Hippocampal formation (tissue), 2 donors: ENCODE data around the gene HLCS.

Source experiments
- DNase-seq, 2 donors: peaks; one replicate each; lab custom pipeline; 2025; lab: John Stamatoyannopoulos, UW

The HLCS gene

GRCh38 chr21:36881228-36881627 is 85.2 kb downstream of the HLCS start:
- DNase-seq: no peak

DNA sequence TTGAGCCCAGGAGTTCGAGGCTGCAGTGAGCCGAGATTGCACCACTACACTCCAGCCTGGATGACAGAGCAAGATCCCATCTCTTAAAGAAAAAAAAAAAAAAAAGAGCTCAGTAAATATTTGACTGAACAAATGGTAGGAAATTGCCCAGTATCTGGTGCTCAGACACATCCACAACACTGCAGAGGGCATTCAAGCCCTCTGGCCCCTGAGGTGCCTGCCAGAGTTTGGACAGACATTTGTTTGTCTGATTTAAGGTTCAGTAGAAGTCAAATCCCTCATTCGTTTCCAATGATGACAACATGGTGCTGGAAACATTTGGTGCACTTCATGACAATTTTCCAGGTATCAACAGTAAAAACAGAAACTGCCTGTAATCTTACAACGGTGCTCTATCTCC is 86.6 kb downstream of the HLCS start:
- DNase-seq: no peak

DNA sequence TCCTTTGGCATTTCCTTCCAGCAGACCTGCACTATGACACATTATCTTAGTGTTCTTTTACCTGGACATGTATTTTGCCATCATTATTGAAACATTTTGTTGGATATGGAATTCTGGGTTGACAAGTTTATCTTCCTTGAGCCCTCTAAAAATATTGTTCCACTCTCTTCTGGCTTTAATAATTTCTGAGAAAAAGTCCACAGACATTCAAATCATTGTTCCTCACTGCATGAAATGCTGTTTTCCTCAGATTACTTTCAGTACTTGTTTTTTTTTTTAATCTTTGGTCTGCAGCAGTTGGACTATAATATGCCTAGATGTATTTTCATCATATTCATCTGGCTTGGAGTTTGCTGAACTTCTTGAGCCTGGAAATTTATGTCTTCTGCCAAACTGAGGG is 88.7 kb downstream of the HLCS start:
- DNase-seq: no peak

DNA sequence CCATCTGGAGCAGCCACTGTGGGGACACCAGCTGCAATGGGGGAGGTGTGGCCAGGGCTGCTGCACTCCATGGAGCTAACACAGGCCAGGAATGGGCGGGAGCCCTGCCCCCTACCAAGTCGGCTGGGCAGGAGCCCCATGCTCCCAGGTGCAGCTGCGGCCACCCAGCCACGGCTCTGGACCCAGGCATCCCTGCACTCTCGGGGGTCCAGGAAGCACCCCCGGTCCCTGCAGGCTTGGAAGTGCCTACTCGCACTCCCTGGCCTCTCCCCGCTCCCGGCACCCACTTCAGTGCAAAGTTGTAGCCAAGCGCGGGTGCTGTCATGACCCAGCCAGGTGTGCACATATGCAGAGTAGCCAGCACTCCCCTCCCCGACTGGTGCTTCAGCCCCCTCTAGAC is 91.8 kb downstream of the HLCS start:
- DNase-seq: no peak

- no peak for DNase-seq
These were observed 93.0 kb downstream of the HLCS start for GRCh38 chr21:36873513-36873912.

GRCh38 chr21:36867291-36867905 is 99.1 kb downstream of the HLCS start:
- no peak for DNase-seq

GRCh38 chr21:36866419-36866818 is 100.0 kb downstream of the HLCS start:
- no peak for DNase-seq

DNA sequence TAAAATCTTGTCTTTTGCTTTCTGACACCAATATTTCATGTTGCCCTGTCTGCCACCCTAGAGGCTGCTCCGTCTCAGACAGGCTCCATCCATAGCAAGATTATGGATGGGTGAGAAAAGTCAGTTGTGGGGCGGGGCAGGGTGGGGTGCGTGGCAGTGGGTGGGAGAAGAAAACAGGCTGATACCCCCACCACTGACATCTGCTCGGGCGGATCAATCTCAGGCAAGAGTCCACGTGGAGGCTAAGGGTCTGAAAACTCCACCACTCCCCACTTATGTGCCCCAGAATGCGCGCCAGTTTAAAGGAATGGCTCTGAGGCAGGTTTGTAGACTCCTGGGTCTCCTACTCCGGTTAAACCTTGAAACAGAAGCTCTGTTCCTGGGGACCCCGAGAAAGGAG is 101.5 kb downstream of the HLCS start:
- DNase-seq: no peak

- no peak for DNase-seq
These were observed 103.2 kb downstream of the HLCS start for GRCh38 chr21:36863260-36863659.

DNA sequence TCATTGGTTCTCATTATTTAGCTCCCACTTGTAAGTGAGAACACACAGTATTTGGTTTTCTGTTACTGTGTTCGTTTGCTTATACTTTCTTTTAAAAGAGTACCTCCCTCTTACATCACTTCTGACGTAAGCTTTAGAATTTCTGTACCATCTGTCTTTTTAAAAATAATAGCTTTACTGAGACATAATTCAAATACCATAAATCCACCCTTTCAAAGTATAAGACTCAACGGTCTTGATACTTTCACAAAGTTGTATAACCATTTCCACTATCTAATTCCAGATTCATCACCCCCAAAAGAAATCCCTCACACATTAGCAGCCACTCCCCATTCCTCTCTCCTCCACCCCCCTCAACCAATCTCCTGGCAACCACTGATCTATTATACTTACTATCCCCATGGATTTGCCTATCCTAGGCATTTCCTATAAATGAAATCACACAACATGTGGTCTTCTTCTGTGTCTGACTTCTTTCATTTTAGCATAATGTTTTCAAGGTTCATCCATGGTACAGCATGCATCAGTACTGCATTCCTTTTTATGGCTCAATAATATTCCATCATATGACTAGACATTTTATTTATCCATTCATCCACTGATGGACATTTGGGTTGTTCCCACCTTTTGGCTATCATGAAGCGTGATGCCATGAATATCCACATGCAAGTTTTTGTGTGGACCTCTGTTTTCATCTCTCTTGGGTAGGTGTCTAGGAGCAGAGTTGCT is 104.7 kb downstream of the HLCS start:
- DNase-seq: no peak

DNA sequence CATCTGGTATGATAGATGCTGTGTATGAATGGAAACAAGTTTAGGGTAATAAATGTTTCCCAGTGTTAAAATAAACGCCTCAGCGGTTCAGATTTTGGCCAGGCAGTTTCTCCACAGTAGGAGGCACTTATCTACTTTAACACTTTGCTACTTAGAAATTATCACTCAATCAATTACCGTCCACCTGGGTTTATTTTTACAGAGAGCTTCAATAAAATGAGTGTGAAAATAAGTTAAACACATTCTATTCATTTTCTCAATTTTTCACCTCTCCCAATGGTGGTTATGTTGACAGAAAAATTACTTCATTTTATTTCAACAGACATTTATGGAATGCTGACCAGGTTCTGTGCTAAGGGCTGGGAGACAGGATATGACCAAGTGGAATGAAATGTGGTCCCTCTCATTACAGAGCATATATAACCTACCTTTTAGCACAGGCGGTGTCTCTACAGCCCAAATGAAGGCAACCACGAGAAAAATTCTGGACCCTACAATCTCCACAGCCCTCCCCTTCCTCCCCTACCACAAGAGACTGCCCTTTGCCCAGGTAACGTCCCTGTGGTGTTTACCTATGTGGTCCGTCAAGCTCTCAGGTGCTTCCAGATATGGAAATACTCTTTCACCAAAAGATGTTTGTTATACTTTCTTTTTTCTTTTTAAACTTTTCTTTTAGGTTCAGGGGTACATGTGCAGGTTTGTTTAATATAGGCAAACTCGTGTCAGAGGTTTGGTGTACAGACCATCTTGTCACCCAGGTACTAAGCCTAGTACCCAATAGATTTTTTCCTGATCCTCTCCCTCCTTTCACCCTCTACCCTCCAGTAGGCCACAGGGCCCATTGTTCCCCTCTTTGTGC is 105.5 kb downstream of the HLCS start:
- no peak for DNase-seq

- no peak for DNase-seq
These were observed 106.5 kb downstream of the HLCS start for GRCh38 chr21:36859744-36860501.

DNA sequence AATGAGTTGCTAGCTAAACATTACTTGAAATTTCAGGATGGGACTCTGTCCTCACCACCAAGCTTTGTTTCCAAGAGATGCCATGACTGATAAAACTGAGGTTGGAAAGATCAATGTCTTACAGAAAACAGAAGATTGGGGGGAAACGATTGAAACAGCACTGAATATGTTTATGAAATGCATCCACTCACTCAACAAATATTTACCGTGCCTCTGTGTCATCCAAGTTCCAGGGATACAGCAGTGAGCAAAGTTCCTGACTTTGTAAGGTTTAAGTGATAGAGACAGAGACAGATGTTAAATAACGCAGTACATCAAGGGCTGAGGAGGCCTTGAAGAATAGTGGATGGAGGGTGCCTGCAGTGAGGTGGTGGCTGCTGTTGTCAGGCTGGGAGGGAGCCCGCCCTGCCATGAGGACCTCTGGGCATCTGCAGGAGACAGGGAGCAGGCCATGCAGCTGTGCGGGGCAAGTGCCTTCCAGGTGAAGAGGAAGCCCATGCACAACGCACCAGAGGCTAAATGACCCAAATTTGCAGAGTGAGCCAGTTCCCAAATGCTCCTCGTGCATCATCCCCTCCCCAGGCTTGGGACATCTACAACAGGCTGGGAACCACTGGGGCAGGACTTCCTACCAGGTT is 108.0 kb downstream of the HLCS start:
- DNase-seq: no peak

DNA sequence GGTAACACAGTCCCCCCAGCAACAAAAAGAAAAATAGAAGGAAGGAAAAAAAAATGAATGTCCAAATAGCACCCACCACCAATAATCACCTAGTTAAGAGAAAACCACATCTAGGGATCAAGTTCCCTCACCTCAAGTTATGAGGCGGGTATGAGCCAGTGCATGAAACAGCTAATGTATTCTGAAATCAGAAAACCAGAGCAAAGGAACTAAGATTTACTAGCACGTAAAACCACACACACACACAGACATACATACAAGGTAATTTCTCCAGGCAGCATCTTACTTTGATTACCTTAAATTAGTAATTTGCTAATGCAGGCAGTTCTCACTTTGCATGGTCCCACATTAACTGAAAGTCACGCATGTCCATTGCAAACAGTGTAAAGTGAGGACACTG is 109.8 kb downstream of the HLCS start:
- no peak for DNase-seq

- peak; percentile 31 to 45 for DNase-seq
These were observed 112.1 kb downstream of the HLCS start for GRCh38 chr21:36854391-36854790.

DNA sequence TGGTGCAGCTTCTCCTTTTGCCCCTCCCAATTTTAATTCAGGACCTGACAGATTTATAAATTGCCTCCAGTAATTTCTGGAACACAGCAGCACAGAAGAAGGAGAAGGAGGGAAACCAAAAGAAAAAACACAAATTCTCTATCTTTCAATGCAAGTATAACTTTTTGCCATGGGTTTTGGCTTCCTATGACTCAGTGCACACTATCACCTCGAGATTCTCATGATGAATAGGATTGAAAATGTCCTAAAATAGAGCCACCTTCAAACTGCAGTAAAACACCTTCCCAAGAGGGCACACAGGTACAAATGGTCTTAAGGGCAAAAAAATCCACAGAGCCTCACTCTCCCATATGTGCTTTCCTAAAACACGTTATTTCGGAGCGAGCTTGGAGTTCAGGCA is 113.6 kb downstream of the HLCS start:
- DNase-seq: no peak

GRCh38 chr21:36852293-36852692 is 114.2 kb downstream of the HLCS start:
- no peak for DNase-seq

DNA sequence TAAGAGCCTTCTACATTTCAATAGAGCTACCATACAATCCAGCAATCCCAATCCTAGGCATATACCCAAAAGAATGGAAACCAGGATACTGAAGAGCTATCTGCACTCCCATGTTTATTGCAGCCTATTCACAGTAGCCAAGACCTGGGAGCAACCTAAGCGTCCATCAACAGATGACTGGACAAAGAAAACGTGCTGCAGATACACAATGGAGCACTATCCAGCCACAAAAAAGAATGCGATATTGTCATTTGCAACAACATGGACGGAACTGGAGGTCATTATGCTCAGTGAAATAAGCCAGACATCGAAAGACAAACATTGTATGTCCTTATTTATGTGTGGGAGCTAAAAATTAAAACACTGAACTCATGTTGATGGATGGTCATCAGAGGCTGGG is 115.3 kb downstream of the HLCS start:
- no peak for DNase-seq

- no peak for DNase-seq
These were observed 116.1 kb downstream of the HLCS start for GRCh38 chr21:36850372-36850771.

DNA sequence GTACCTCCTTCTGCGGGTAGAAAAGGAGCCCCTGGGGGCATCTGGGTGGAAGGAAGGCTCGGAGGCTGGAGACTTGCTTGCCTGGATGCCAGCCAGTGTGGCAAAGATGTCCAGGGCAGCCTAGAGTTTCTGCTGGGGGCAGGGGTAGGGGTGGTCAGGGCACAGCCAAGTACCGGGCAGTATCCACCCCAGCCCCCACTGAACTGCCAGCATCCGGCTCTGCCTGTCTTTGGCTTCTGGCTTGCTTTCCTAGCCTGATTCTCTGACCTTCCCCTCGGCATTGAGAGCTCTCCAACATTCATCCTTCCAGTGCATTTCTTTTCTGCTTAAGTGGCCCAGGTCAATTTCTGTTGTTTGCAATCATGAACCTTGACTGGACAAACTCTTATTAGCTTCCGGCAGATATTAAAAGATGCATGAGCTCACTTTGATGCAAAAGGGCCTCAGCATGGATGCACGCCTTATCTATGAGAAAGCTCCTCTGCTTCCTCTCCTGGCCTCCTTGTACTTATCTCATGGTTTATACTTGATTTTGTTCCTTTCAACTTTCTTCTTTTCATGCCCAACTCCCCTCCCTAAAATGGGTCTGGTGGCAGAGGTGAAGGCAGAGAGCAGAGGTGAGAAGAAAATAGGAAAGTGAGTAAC is 116.9 kb downstream of the HLCS start:
- DNase-seq: peak in 1 of 2 donors; percentile 9

GRCh38 chr21:36848730-36849274 is 117.7 kb downstream of the HLCS start:
- DNase-seq: peak in 1 of 2 donors; percentile 15
